ENCODE data around the gene ADAMTS6.

ADAMTS6 gene

GRCh38 chr5:65268525-65268924, 213.2 kb downstream of the ADAMTS6 start:
- DNase-seq = no peak

GRCh38 chr5:65264420-65264819, 217.3 kb downstream of the ADAMTS6 start:
- no peak for DNase-seq

GRCh38 chr5:65263321-65263720, 218.4 kb downstream of the ADAMTS6 start:
- no peak for DNase-seq

GRCh38 chr5:65262649-65263059, 219.1 kb downstream of the ADAMTS6 start:
- no peak for DNase-seq

- DNase-seq = no peak
Measured at GRCh38 chr5:65262096-65262495, 219.6 kb downstream of the ADAMTS6 start.

- no peak for DNase-seq
Measured at GRCh38 chr5:65261499-65261898, 220.2 kb downstream of the ADAMTS6 start.

- DNase-seq = no peak
Measured at GRCh38 chr5:65255294-65255693, 226.4 kb downstream of the ADAMTS6 start.

- DNase-seq = no peak
Measured at GRCh38 chr5:65252977-65253376, 228.7 kb downstream of the ADAMTS6 start.

GRCh38 chr5:65248896-65249295, 232.8 kb downstream of the ADAMTS6 start:
- no peak for DNase-seq

GRCh38 chr5:65247594-65247993, 234.1 kb downstream of the ADAMTS6 start:
- DNase-seq = no peak

GRCh38 chr5:65246741-65247140, 235.0 kb downstream of the ADAMTS6 start:
- DNase-seq = no peak

- no peak for DNase-seq
Measured at GRCh38 chr5:65244031-65244430, 237.7 kb downstream of the ADAMTS6 start.

GRCh38 chr5:65243161-65243560, 238.6 kb downstream of the ADAMTS6 start:
- DNase-seq = no peak

- DNase-seq = no peak
Measured at GRCh38 chr5:65229841-65230240, 251.9 kb downstream of the ADAMTS6 start.

GRCh38 chr5:65213921-65214525, 267.7 kb downstream of the ADAMTS6 start:
- DNase-seq = no peak

- DNase-seq = no peak
Measured at GRCh38 chr5:65209341-65209740, 272.4 kb downstream of the ADAMTS6 start.

GRCh38 chr5:65204966-65205365, 276.8 kb downstream of the ADAMTS6 start:
- no peak for DNase-seq

GRCh38 chr5:65203746-65204145, 278.0 kb downstream of the ADAMTS6 start:
- no peak for DNase-seq

- DNase-seq = no peak
Measured at GRCh38 chr5:65199993-65200675, 281.6 kb downstream of the ADAMTS6 start.

GRCh38 chr5:65198456-65199120, 283.1 kb downstream of the ADAMTS6 start:
- DNase-seq = no peak

GRCh38 chr5:65197531-65198455, 283.9 kb downstream of the ADAMTS6 start:
- no peak for DNase-seq

- DNase-seq = no peak
Measured at GRCh38 chr5:65194871-65195270, 286.8 kb downstream of the ADAMTS6 start.

- no peak for DNase-seq
Measured at GRCh38 chr5:65192331-65192730, 289.4 kb downstream of the ADAMTS6 start.
